Measurements from ENCODE around the gene TMEM131. TPM values are rescaled to one million over a fixed set of nuclear protein-coding genes. Genes with fewer than 3 reads are reported as not detected.

TMEM131 gene
- total RNA-seq, 1 experiment from 2014 or later, result 29.6 TPM

DNA sequence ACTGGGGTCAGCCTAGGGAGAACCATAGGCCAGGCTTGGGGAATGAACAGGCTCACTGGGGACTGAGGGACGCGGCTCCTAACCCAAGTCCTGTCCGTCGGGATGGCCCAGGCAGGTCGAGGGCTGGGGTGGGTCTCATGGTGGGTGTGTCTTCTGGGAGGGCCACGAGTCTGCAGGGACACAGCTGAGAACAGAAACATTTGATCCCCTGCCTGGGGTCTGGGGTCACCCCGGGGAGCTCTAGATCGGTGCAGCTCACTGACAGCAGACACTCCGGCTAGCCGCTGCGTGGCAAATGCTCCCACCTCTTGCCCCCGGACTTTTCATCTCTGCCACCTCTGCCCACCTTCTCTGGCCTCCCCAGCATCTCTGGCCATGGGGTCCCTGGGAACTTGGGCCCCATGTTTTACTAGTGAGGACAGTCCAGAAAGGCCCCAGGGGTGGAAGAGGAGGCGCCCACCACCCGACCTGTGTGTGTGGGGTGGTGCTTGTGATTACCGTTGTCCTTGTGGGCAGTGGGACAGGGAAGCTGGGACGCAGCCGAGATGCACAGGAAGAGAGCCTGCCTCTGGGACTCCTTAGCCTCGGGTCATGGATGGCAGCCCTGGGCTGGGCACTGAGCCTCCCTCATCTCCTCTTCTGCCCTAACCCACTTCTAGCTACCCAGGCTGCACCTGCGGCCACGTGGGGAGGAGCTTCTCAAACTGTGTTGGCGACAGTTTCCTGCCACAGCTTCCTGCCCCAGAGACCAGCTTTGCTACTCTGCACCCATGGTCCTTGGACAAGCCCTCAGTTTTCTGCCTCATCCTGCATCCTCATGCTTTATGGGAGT is 277.5 kb downstream of the TMEM131 start:
- Histone ChIP-seq H3K9me2 (ENCODE audit: insufficient read depth) (no peaks in the 10 kb centered on the region), H3F3A (ENCODE audit: insufficient read depth, low read depth) (no peaks in the 10 kb centered on the region), H2AFZ (no peak overlapping the region), H3K9me3 (ENCODE audit: insufficient read depth, low read depth) (no peaks in the 10 kb centered on the region), H3K27me3 (ENCODE audit: insufficient read depth, low read depth) (peaks cover 15% of the 10 kb centered on the region; the same call in 1 of the 2 replicates), H3K36me3 (ENCODE audit: low read depth) (no peaks in the 10 kb centered on the region), H3K4me3 (no peak overlapping the region), H4K20me1 (ENCODE audit: insufficient read depth) (no peaks in the 10 kb centered on the region), H3K79me2 (ENCODE audit: low read depth) (no peaks in the 10 kb centered on the region), H3K4me1 (replicated peaks; ENCODE audit: insufficient read depth) (no peaks in the 10 kb centered on the region), H3K4me2 (no peak overlapping the region), H3K27ac (no peak overlapping the region)
- TF ChIP-seq EZH2 (IDR thresholded peaks at IDR 0.05; ENCODE audit: low read depth), result no peak
- TF ChIP-seq, protein P1, sequence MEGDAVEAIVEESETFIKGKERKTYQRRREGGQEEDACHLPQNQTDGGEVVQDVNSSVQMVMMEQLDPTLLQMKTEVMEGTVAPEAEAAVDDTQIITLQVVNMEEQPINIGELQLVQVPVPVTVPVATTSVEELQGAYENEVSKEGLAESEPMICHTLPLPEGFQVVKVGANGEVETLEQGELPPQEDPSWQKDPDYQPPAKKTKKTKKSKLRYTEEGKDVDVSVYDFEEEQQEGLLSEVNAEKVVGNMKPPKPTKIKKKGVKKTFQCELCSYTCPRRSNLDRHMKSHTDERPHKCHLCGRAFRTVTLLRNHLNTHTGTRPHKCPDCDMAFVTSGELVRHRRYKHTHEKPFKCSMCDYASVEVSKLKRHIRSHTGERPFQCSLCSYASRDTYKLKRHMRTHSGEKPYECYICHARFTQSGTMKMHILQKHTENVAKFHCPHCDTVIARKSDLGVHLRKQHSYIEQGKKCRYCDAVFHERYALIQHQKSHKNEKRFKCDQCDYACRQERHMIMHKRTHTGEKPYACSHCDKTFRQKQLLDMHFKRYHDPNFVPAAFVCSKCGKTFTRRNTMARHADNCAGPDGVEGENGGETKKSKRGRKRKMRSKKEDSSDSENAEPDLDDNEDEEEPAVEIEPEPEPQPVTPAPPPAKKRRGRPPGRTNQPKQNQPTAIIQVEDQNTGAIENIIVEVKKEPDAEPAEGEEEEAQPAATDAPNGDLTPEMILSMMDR (conservative IDR thresholded peaks at IDR 0.05), result no peak
- no TSS peak for BruUV-seq (replicated peaks)
- CTCF ChIA-PET, result no interaction called here
- intact Hi-C loops (cut with micrococcal nuclease; ENCODE audit: unreplicated experiment), result loop anchor here (10.0 kb wide), 1 partner anchor 887 kb away; the partner anchor contains the start of genes COA5 and UNC50
- POLR2A ChIA-PET (ENCODE audit: unreplicated experiment), result no interaction called here
- no peak for DNase-seq

DNA sequence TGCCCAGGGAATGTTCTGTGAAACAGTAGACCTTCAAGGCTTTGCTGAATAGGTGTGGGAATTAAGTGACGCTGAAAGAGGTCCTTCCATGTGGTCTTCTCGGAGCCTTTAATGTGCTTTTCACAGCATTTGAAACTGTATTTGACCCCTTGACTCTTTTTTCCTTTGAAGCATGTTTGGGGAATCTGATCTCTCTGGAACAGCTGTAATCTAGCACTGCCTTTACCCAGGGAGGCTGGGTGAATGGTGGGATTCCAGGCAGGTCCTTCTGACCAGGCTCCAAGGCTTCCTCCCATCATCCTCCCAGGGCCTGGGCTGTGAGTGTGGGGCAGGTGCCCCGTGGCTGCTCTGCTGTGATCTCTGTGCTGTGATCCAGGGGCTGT is 278.1 kb downstream of the TMEM131 start:
- BruUV-seq (replicated peaks), result no TSS peak
- intact Hi-C loops (cut with micrococcal nuclease; ENCODE audit: unreplicated experiment), result loop anchor here (10.0 kb wide), 1 partner anchor 887 kb away; the partner anchor contains the start of genes COA5 and UNC50
- Histone ChIP-seq H3K36me3 (ENCODE audit: low read depth) (no peaks in the 10 kb centered on the region), H3K27me3 (ENCODE audit: insufficient read depth, low read depth) (peaks cover 15% of the 10 kb centered on the region; the same call in 1 of the 2 replicates), H3F3A (ENCODE audit: insufficient read depth, low read depth) (no peaks in the 10 kb centered on the region), H2AFZ (no peak overlapping the region), H3K4me2 (no peak overlapping the region), H3K27ac (no peak overlapping the region), H3K9me3 (ENCODE audit: insufficient read depth, low read depth) (no peaks in the 10 kb centered on the region), H3K9me2 (ENCODE audit: insufficient read depth) (no peaks in the 10 kb centered on the region), H4K20me1 (ENCODE audit: insufficient read depth) (no peaks in the 10 kb centered on the region), H3K79me2 (ENCODE audit: low read depth) (no peaks in the 10 kb centered on the region), H3K4me1 (replicated peaks; ENCODE audit: insufficient read depth) (no peaks in the 10 kb centered on the region), H3K4me3 (no peak overlapping the region)
- TF ChIP-seq, protein P1 (conservative IDR thresholded peaks at IDR 0.05), result no peak
- TF ChIP-seq EZH2 (IDR thresholded peaks at IDR 0.05; ENCODE audit: low read depth), result no peak
- ChIA-PET POLR2A (ENCODE audit: unreplicated experiment) (no interaction called here), CTCF (interaction anchor here (0.7 kb wide), 1 partner anchor 910 kb away, joined by 4 read pairs; no protein-coding TSS in a partner anchor)
- DNase-seq, result no peak

DNA sequence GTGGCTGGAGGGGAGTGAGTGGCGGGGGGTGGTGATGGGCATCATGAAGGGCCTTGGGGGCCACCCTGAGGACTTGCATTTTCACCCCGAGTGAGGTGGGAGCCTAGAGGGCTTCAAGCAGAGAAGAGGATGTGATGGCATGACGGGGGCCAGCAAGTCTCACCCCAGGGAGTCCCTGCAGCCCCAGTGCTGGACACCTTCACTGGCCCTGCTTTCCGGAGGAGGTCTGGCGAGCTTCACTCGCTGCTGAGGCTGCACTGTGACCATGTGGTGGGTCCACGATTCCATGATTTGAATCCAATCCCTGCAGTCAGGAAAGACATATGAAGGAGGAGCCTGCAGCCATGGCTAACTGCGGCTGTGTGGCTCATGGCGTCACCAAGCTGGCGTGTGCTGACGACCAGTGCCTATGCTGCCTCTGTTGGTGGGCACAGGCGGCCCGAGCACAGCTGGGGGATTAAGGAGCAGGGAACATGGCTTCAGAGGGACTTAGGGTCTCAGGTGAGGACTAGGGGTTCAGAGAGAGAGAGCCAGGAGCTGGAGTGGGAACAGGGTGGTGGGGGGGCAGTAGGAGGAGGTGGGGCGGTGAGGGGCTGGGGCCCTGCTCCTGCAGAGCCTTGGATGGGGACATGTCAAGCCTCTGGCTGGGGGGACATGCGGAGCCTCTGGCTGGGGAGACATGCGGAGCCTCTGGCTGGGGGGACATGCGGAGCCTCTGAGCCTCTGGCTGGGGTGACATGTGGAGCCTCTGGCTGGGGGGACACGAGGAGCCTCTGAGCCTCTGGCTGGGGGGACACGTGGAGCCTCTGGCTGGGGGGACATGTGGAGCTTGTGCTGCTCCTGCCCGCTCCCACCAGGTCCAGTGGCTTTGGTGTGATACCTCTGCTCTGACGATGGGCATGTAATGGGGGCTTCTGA is 278.8 kb downstream of the TMEM131 start:
- Histone ChIP-seq H3K27me3 (ENCODE audit: insufficient read depth, low read depth) (peaks cover 15% of the 10 kb centered on the region; the same call in 1 of the 2 replicates), H3K4me3 (no peak overlapping the region), H3K9me2 (ENCODE audit: insufficient read depth) (no peaks in the 10 kb centered on the region), H3K9me3 (ENCODE audit: insufficient read depth, low read depth) (no peaks in the 10 kb centered on the region), H3K36me3 (ENCODE audit: low read depth) (no peaks in the 10 kb centered on the region), H3K27ac (no peak overlapping the region), H3F3A (ENCODE audit: insufficient read depth, low read depth) (no peaks in the 10 kb centered on the region), H2AFZ (no peak overlapping the region), H4K20me1 (ENCODE audit: insufficient read depth) (no peaks in the 10 kb centered on the region), H3K4me2 (no peak overlapping the region), H3K4me1 (replicated peaks; ENCODE audit: insufficient read depth) (no peaks in the 10 kb centered on the region), H3K79me2 (ENCODE audit: low read depth) (no peaks in the 10 kb centered on the region)
- BruUV-seq (replicated peaks), result no TSS peak
- TF ChIP-seq EZH2 (IDR thresholded peaks at IDR 0.05; ENCODE audit: low read depth), result no peak
- TF ChIP-seq, protein P1 (conservative IDR thresholded peaks at IDR 0.05), result no peak
- no peak for DNase-seq
- ChIA-PET POLR2A (ENCODE audit: unreplicated experiment) (no interaction called here), CTCF (interaction anchor here (0.6 to 0.7 kb wide), 2 partner anchors 31 to 910 kb away, joined by 4 read pairs; no protein-coding TSS in a partner anchor)
- intact Hi-C loops (cut with micrococcal nuclease; ENCODE audit: unreplicated experiment), result loop anchor here (10.0 kb wide), 1 partner anchor 888 kb away; the partner anchor contains the start of genes COA5 and UNC50

All from PC-9 (cell line).